Spleen (tissue), 7 donors: ENCODE results near the gene SHANK1.
"Not testable (repeated sequence)": the region's sequence is repeated elsewhere in the genome, so short reads cannot be mapped to it uniquely, and the experiment has no call there.

Experiments
- CTCF ChIP-seq, 11 experiments: fragments of 200-600 bp in 7 of 11; fragments of 450-650 bp in 4 of 11; sonication (generic) in 4 of 11; IDR thresholded peaks in 8 of 11; conservative IDR thresholded peaks in 3 of 11; 1 replicate in 7 of 11; 2 replicates in 4 of 11; pipeline versions ENCODE4 v1.4.0 to v1.8.0; 2016 to 2021; ENCODE audit warnings: antibody characterized with exemption in 11 of 11, inconsistent platforms in 4 of 11, mild to moderate bottlenecking in 1 of 11
- POLR2A ChIP-seq, 3 donors: fragments of 450-650 bp; IDR thresholded peaks; one replicate each; pipeline ENCODE4 v1.5.1; 2017; ENCODE audit warnings: antibody characterized with exemption in 3 of 3, mild to moderate bottlenecking in 1 of 3
- POLR2AphosphoS5 ChIP-seq, 3 donors: sonication (generic); formaldehyde crosslinking; IDR thresholded peaks; one replicate each; pipeline ENCODE4 v1.5.1; 2017; ENCODE audit warnings: antibody characterized with exemption in 3 of 3
- donor health status: DM: no; HTN: no; CAD: no; lungs with moderate emphysema.
- donor health status: DM: no; HTN: no; CAD: no.
- donor health status: DM: no; HTN: no; CAD: no.

DNA sequence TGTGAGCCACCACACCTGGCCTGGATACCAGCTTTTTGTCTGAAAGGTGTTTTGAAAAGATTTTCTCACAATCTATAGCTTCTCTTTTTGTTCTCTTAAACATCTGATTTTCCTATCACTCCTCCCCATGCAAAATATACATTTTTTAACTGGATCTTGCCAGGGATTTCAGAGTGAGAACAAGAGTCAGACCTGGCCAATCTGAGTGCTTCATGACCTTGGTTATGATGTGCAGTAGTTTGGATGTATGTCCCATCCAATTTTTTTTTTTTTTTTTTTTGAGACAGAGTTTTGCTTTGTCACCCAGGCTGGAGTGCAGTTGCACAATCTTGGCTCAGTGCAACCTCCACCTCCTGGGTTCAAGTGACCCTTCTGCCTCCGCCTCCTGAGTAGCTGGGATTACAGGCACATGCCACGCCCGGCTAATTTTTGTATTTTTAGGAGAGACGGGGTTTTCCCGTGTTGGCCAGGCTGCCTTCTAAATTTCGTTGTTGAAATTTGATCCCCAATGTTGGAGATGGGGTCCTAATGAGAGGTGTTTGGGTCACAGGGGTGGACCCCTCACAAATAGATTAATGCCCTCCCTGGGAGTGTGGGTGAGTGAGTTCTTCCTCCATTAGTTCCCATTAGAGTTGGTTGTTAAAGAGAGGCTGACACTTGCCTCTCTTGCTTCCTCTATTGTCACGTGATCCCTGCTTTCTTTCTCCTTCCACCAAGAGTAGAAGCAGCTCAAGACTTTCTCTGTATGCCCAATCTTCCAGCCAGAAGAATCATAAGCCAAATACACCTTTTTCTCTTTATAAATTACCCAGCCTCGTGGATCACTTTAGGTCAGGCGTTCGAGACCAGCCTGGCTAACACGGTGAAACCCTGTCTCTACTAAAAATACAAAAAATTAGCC lies 106.8 kb downstream of the SHANK1 start:
- not testable (repeated sequence) for TF ChIP-seq CTCF (IDR thresholded peaks at IDR 0.05 in 8 of 11, conservative IDR thresholded peaks at IDR 0.05 in 3 of 11); POLR2A (IDR thresholded peaks at IDR 0.05); POLR2AphosphoS5 (IDR thresholded peaks at IDR 0.05)
